CD14-positive monocyte (primary cell): Measurements from ENCODE around the gene SUSD2. TPM values are rescaled to one million over a fixed set of nuclear protein-coding genes. Genes with fewer than 3 reads are reported as not detected.
A peak's percentile ranks its signal among the peaks of the same experiment; 100 is the strongest.

Experiments
- DNase-seq, 3 donors: peaks; one replicate each; pipeline ENCODE4 v3.0.0-alpha.2; 2011 to 2022
- H2AFZ ChIP-seq: 2 replicates; pipeline ENCODE4 v1.6.0; 2012; ENCODE audit warnings: mild to moderate bottlenecking, low read depth, low read length, inconsistent platforms; ENCODE audit not compliant: insufficient read depth, poor library complexity, severe bottlenecking
- H3K27ac ChIP-seq, 2 donors: 1 replicate in 1 of 2; 2 replicates in 1 of 2; pipeline ENCODE4 v1.5.1; 2012 to 2013; ENCODE audit warnings: low read length in 2 of 2, control low read depth in 1 of 2, inconsistent platforms in 1 of 2, low read depth in 1 of 2, mild to moderate bottlenecking in 1 of 2
- H3K27me3 ChIP-seq, 2 donors: one replicate each; pipeline versions ENCODE4 v1.6.0 to v1.6.1; 2011 to 2013; ENCODE audit warnings: low read length in 2 of 2; ENCODE audit not compliant: control insufficient read depth in 2 of 2, insufficient read depth in 2 of 2
- H3K36me3 ChIP-seq, 2 donors: replicated peaks in 1 of 2; 1 replicate in 1 of 2; 2 replicates in 1 of 2; pipeline versions ENCODE4 v1.5.1 to v1.6.1; 2012 to 2013; ENCODE audit warnings: low read length in 2 of 2, control low read depth in 1 of 2, inconsistent platforms in 1 of 2, mild to moderate bottlenecking in 1 of 2; ENCODE audit not compliant: insufficient read depth in 2 of 2, control insufficient read depth in 1 of 2
- H3K4me1 ChIP-seq, 2 donors: 1 replicate in 1 of 2; 2 replicates in 1 of 2; pipeline versions ENCODE4 v1.5.1 to v1.6.1; 2012 to 2013; ENCODE audit warnings: low read length in 2 of 2, control low read depth in 1 of 2, inconsistent platforms in 1 of 2, mild to moderate bottlenecking in 1 of 2, moderate library complexity in 1 of 2; ENCODE audit not compliant: insufficient read depth in 2 of 2, control insufficient read depth in 1 of 2
- H3K4me2 ChIP-seq: replicated peaks from 2 replicates; pipeline ENCODE3; 2012; ENCODE audit warnings: low read length, moderate library complexity, mild to moderate bottlenecking; ENCODE audit not compliant: poor library complexity, severe bottlenecking; ENCODE audit errors: extremely low read depth
- H3K4me3 ChIP-seq, 3 experiments: fragments of 200-600 bp in 1 of 3; sonication (generic) in 1 of 3; replicated peaks in 1 of 3; 1 replicate in 2 of 3; 2 replicates in 1 of 3; pipeline ENCODE4 v1.5.1; 2011 to 2013; ENCODE audit warnings: low read length in 3 of 3, mild to moderate bottlenecking in 3 of 3, control low read depth in 2 of 3, low read depth in 2 of 3, inconsistent platforms in 1 of 3, moderate library complexity in 1 of 3
- H3K79me2 ChIP-seq: 2 replicates; pipeline ENCODE4 v1.6.0; 2012; ENCODE audit warnings: mild to moderate bottlenecking, control low read depth, inconsistent platforms, low read length, moderate library complexity; ENCODE audit not compliant: insufficient read depth
- H3K9ac ChIP-seq: 2 replicates; pipeline ENCODE4 v1.6.0; 2017; ENCODE audit warnings: low read length, mild to moderate bottlenecking; ENCODE audit not compliant: insufficient read depth, poor library complexity, severe bottlenecking
- H3K9me3 ChIP-seq, 2 donors: replicated peaks in 1 of 2; 1 replicate in 1 of 2; 2 replicates in 1 of 2; pipeline versions ENCODE4 v1.5.1 to v1.6.1; 2012 to 2013; ENCODE audit warnings: low read length in 2 of 2, control low read depth in 1 of 2; ENCODE audit not compliant: control insufficient read depth in 1 of 2, insufficient read depth in 1 of 2
- H4K20me1 ChIP-seq: 2 replicates; pipeline ENCODE4 v1.6.0; 2012; ENCODE audit warnings: mild to moderate bottlenecking, low read length, control low read depth, moderate library complexity; ENCODE audit not compliant: insufficient read depth
- H3K27ac Mint-ChIP-seq, 7 donors: one replicate each; pipeline ENCODE4 v1.8.0; 2020; ENCODE audit warnings: mild to moderate bottlenecking in 7 of 7, mixed read lengths in 7 of 7, moderate library complexity in 6 of 7, inconsistent platforms in 2 of 7
- H3K27me3 Mint-ChIP-seq, 3 donors: one replicate each; pipeline ENCODE4 v1.8.0; 2021 to 2022; ENCODE audit warnings: low read depth in 3 of 3, mild to moderate bottlenecking in 3 of 3, mixed read lengths in 3 of 3, moderate library complexity in 3 of 3, inconsistent platforms in 1 of 3
- H3K36me3 Mint-ChIP-seq, 2 donors: one replicate each; pipeline ENCODE4 v1.8.0; 2020; ENCODE audit warnings: mixed read lengths in 2 of 2, inconsistent platforms in 1 of 2, mild to moderate bottlenecking in 1 of 2
- H3K4me1 Mint-ChIP-seq: one replicate; pipeline ENCODE4 v1.8.0; 2020; ENCODE audit warnings: mild to moderate bottlenecking, mixed read lengths
- H3K4me3 Mint-ChIP-seq, 2 donors: one replicate each; pipeline ENCODE4 v1.8.0; 2020; ENCODE audit warnings: mild to moderate bottlenecking in 2 of 2, mixed read lengths in 2 of 2, moderate library complexity in 1 of 2
- H3K9me3 Mint-ChIP-seq, 7 donors: one replicate each; pipeline ENCODE4 v1.8.0; 2020 to 2022; ENCODE audit warnings: mixed read lengths in 7 of 7, mild to moderate bottlenecking in 6 of 7, moderate library complexity in 6 of 7, inconsistent platforms in 2 of 7
- CTCF ChIP-seq: fragments of 200-600 bp; IDR thresholded peaks from one replicate; pipeline ENCODE4 v1.8.0; 2022; ENCODE audit warnings: antibody characterized with exemption, mild to moderate bottlenecking
- WGBS: methylation state at CpG from one replicate; pipeline ENCODE4 v1.1.5; 2013; ENCODE audit warnings: missing lambda C conversion rate; ENCODE audit not compliant: insufficient coverage; 5-methylcytosine and 5-hydroxymethylcytosine counted together
- intact Hi-C, 2 donors: fragments of 100-400 bp; cut with micrococcal nuclease; formaldehyde crosslinking; loops; one replicate each; pipeline versions ENCODE4 v1.15.0 to v1.15.1; 2023
- polyA plus RNA-seq, 3 donors: library from polyadenylated mRNA; depleted of rRNA in 1 of 3; unstranded in 2 of 3; stranded (reverse) in 1 of 3; fragments of 300-500 nt in 2 of 3; fragments of >200 nt in 1 of 3; fragmentation: Illumina TruSeq in 2 of 3; gene quantifications; 1 replicate in 2 of 3; 2 replicates in 1 of 3; pipeline ENCODE4 v1.2.3, GENCODE V29; 2012 to 2021

The SUSD2 gene
- polyA plus RNA-seq, 3 donors = 0.56 TPM; not detected in 2

DNA sequence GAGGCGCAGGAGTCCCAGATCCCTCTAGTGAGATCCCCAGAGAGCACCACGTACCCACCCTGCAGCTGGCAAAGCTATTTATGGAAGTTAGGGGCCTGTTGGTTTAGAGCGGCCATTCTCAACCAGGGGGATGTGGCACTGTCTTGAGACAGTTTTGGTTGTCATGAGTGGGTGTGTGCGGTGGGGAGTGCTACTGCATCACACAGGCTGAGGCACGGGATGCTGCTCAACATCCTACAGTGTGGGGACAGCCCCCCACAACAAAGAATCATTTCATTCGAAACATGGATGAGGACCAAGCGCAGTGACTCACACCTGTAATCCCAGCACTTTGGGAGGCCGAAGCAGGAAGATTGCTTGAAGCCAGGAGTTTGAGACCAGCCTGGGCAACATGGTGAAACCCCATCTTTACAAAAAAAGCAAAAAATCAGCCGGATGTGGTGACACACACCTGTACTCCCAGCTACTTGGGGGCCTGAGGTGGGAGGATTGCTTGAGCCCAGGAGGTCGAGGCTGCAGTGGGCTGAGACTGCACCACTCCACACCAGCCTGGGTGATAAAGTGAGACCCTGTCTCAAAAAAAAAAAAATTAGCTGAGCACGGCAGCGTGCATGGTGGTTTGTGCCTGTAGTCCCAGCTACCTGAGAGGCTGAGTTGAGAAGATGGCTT lies 35.4 kb downstream of the SUSD2 start:
- Histone ChIP-seq H2AFZ (no peak overlapping the region), H4K20me1 (no peaks in the 10 kb centered on the region), H3K4me3 (no peak overlapping the region), H3K27me3 (no peaks in the 10 kb centered on the region), H3K9me3 (no peaks in the 10 kb centered on the region), H3K27ac (no peak overlapping the region), H3K36me3 (no peaks in the 10 kb centered on the region), H3K4me2 (no peak overlapping the region), H3K4me1 (no peaks in the 10 kb centered on the region), H3K9ac (no peak overlapping the region), H3K79me2 (no peaks in the 10 kb centered on the region)
- intact Hi-C loops = no loop called here
- no peak for TF ChIP-seq CTCF
- H3K27ac Mint-ChIP-seq = peak overlapping the region in 1 of 7 donors; percentile 36
- no peak overlapping the region for H3K4me3 Mint-ChIP-seq
- DNase-seq = no peak
- no peaks in the 10 kb centered on the region for H3K36me3 Mint-ChIP-seq
- no peaks in the 10 kb centered on the region for H3K4me1 Mint-ChIP-seq
- peaks cover 1 to 3% (median 3%) of the 10 kb centered on the region in 3 donors for H3K27me3 Mint-ChIP-seq
- peaks cover 0 to 5% (median 0%) of the 10 kb centered on the region in 7 donors for H3K9me3 Mint-ChIP-seq
- 87% methylated on average over 9 of the region's 12 CpGs for WGBS

DNA sequence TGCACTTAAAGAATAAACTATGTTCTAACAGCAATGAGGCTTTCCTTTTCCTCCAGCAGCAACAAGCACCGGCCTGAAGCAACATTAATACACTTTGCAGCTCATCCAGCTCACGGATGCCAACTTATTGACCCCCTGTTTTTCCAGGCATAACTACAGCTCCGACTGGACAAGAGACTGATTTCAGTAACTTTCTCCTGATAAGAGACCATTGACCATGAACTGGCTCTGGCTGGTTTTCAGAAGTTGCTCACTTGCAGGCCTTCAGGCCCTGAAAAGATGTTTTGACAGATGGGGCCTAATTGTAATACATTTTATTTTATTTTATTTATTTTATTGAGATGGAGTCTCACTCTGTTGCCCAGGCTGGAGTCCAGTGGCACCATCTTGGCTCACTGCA lies 36.1 kb downstream of the SUSD2 start:
- Histone ChIP-seq H2AFZ (no peak overlapping the region), H3K27ac (no peak overlapping the region), H3K79me2 (no peaks in the 10 kb centered on the region), H3K4me2 (no peak overlapping the region), H3K27me3 (no peaks in the 10 kb centered on the region), H3K4me3 (no peak overlapping the region), H3K9ac (no peak overlapping the region), H4K20me1 (no peaks in the 10 kb centered on the region), H3K36me3 (no peaks in the 10 kb centered on the region), H3K9me3 (no peaks in the 10 kb centered on the region), H3K4me1 (no peaks in the 10 kb centered on the region)
- peaks cover 0 to 5% (median 2%) of the 10 kb centered on the region in 7 donors for H3K9me3 Mint-ChIP-seq
- no peaks in the 10 kb centered on the region for H3K36me3 Mint-ChIP-seq
- H3K27me3 Mint-ChIP-seq = peaks cover 1 to 3% (median 3%) of the 10 kb centered on the region in 3 donors
- H3K4me3 Mint-ChIP-seq = no peak overlapping the region
- DNase-seq = no peak
- TF ChIP-seq CTCF = no peak
- no peak overlapping the region for H3K27ac Mint-ChIP-seq
- H3K4me1 Mint-ChIP-seq = no peaks in the 10 kb centered on the region
- intact Hi-C loops = no loop called here
- WGBS = 95% methylated on average over 2 of the region's 3 CpGs
